HepG2 (cell line): ENCODE measurements around the gene HSD11B2. TPM values are rescaled to one million over a fixed set of nuclear protein-coding genes. Genes with fewer than 3 reads are reported as not detected.

Experiments used
- BRD4 ChIP-seq: sonication (generic); formaldehyde crosslinking; IDR thresholded peaks from 2 replicates; pipeline ENCODE4 v1.4.0; 2020; ENCODE audit warnings: missing genetic modification reagents
- CBX2 ChIP-seq, 2 experiments: fragments of 200-600 bp in 1 of 2; sonication (generic); formaldehyde crosslinking in 1 of 2; IDR thresholded peaks; 2 replicates each; pipeline versions ENCODE4 v1.7.0 to v1.8.1; 2018 to 2022; ENCODE audit warnings: low read depth in 2 of 2, low read length in 1 of 2, mild to moderate bottlenecking in 1 of 2, missing genetic modification reagents in 1 of 2
- ESRRA ChIP-seq: sonication (generic); formaldehyde crosslinking; IDR thresholded peaks from 2 replicates; pipeline ENCODE4 v1.5.1; 2020; ENCODE audit warnings: mild to moderate bottlenecking, low read depth, missing genetic modification reagents
- GRHL1 ChIP-seq: sonication (generic); formaldehyde crosslinking; conservative IDR thresholded peaks from 2 replicates; pipeline ENCODE4 v1.8.0; 2022; ENCODE audit warnings: missing genetic modification reagents
- KLF11 ChIP-seq: IDR thresholded peaks from 2 replicates; pipeline ENCODE4 v1.6.1; 2016; ENCODE audit warnings: missing compliant biosample characterization
- NFAT5 ChIP-seq: sonication (generic); formaldehyde crosslinking; IDR thresholded peaks from 2 replicates; pipeline ENCODE4 v1.4.0; 2020; ENCODE audit warnings: missing genetic modification reagents
- NFKB2 ChIP-seq: sonication (generic); formaldehyde crosslinking; IDR thresholded peaks from 2 replicates; pipeline ENCODE4 v1.4.0; 2020; ENCODE audit warnings: missing genetic modification reagents, borderline replicate concordance
- RXRA ChIP-seq: sonication (generic); formaldehyde crosslinking; IDR thresholded peaks from 2 replicates; pipeline ENCODE4 v1.5.1; 2020; ENCODE audit warnings: missing genetic modification reagents
- ZBTB1 ChIP-seq: sonication (generic); formaldehyde crosslinking; IDR thresholded peaks from 2 replicates; pipeline ENCODE4 v1.4.0; 2020; ENCODE audit warnings: missing genetic modification reagents, borderline replicate concordance
- ZBTB10 ChIP-seq: sonication (generic); formaldehyde crosslinking; IDR thresholded peaks from 2 replicates; pipeline ENCODE4 v1.4.0; 2020; ENCODE audit warnings: missing genetic modification reagents, borderline replicate concordance
- ZNF138 ChIP-seq: sonication (generic); formaldehyde crosslinking; IDR thresholded peaks from 2 replicates; pipeline ENCODE4 v1.5.0; 2020; ENCODE audit warnings: mild to moderate bottlenecking, low read depth, missing genetic modification reagents
- ZNF143 ChIP-seq: sonication (generic); formaldehyde crosslinking; IDR thresholded peaks from 2 replicates; pipeline ENCODE4 v1.4.0; 2020; ENCODE audit warnings: missing genetic modification reagents
- ZNF337 ChIP-seq: sonication (generic); formaldehyde crosslinking; IDR thresholded peaks from 2 replicates; pipeline ENCODE4 v1.5.1; 2020; ENCODE audit warnings: missing genetic modification reagents, low read depth, mild to moderate bottlenecking, borderline replicate concordance
- ZNF484 ChIP-seq: sonication (generic); formaldehyde crosslinking; IDR thresholded peaks from 2 replicates; pipeline ENCODE4 v1.5.1; 2020; ENCODE audit warnings: mild to moderate bottlenecking, low read depth, missing genetic modification reagents, borderline replicate concordance
- ZNF503 ChIP-seq: sonication (generic); formaldehyde crosslinking; IDR thresholded peaks from 2 replicates; pipeline ENCODE4 v1.4.0; 2020; ENCODE audit warnings: missing genetic modification reagents
- ZNF547 ChIP-seq: sonication (generic); formaldehyde crosslinking; IDR thresholded peaks from 2 replicates; pipeline ENCODE4 v1.5.1; 2020; ENCODE audit warnings: mild to moderate bottlenecking, missing genetic modification reagents
- ZSCAN25 ChIP-seq: sonication (generic); formaldehyde crosslinking; IDR thresholded peaks from 2 replicates; pipeline ENCODE4 v1.8.0; 2022; ENCODE audit warnings: mild to moderate bottlenecking, missing genetic modification reagents
- ZZZ3 ChIP-seq: sonication (generic); formaldehyde crosslinking; IDR thresholded peaks from 2 replicates; pipeline ENCODE4 v1.4.0; 2020; ENCODE audit warnings: missing genetic modification reagents, mild to moderate bottlenecking, borderline replicate concordance
- polyA plus RNA-seq, 8 experiments: library from polyadenylated mRNA; depleted of rRNA in 3 of 8; stranded (reverse) in 7 of 8; unstranded in 1 of 8; fragments of >200 nt; fragmentation: Illumina TruSeq in 4 of 8; extraction: Trizol in 4 of 8; gene quantifications; 2 replicates each; pipeline versions ENCODE4 v1.2.1 to v1.2.3, GENCODE V29; 2011 to 2016; ENCODE audit warnings: low read depth in 4 of 8, missing spikeins in 1 of 8, mixed read lengths in 1 of 8; ENCODE audit not compliant: insufficient read depth in 1 of 8
- total RNA-seq, 5 experiments: library from RNA; depleted of rRNA; stranded (reverse); fragments of >200 nt; fragmentation: Illumina TruSeq; extraction: Trizol; gene quantifications; 2 replicates each; pipeline ENCODE4 v1.2.3, GENCODE V29; 2016; ENCODE audit warnings: low read depth in 1 of 5

Gene HSD11B2
- total and polyA plus RNA-seq, 2 of the 13 experiments (the other 11 are each of a cell fraction or from before 2014, with no cell fraction given): 8.9 to 13.6 TPM

- TF ChIP-seq ZBTB10 (no peak; the same call in 1 of the 2 replicates), NFKB2 (CRISPR knock-in tag) (peak; percentile 86; the same call in 1 of the 2 replicates), BRD4 (0 out of 2 replicates have a peak, but pooled peaks have one; percentile 54), ZBTB1 (CRISPR knock-in tag) (no peak), ZSCAN25 (peak; percentile 55), ZNF138 (CRISPR knock-in tag) (peak; percentile 94; the same call in 1 of the 2 replicates), KLF11 (CRISPR knock-in tag) (no peak), ZNF547 (peak; percentile 82), ZNF503 (no peak), GRHL1 (CRISPR knock-in tag) (no peak), ZNF337 (peak; percentile 40; the same call in 1 of the 2 replicates), NFAT5 (CRISPR knock-in tag) (peak; percentile 90), ZNF143 (CRISPR knock-in tag) (no peak), RXRA (CRISPR knock-in tag) (peak; percentile 60; the same call in 1 of the 2 replicates), ZZZ3 (CRISPR knock-in tag) (peak; percentile 84; the same call in 1 of the 2 replicates), ESRRA (CRISPR knock-in tag) (peak; percentile 67; the same call in 1 of the 2 replicates), CBX2 (IDR thresholded peaks at IDR 0.05; ENCODE audit: low read depth, low read length) (no peak), CBX2 (CRISPR knock-in tag; IDR thresholded peaks at IDR 0.05; ENCODE audit: low read depth) (no peak), ZNF484 (CRISPR knock-in tag) (peak; percentile 61; the same call in 1 of the 2 replicates)
These were observed 381 bp upstream of the HSD11B2 start (continued) for GRCh38 chr16:67430504-67430976.
